ENCODE results near the gene SIAE. TPM values are rescaled to one million over a fixed set of nuclear protein-coding genes. Genes with fewer than 3 reads are reported as not detected.

Gene SIAE
- total RNA-seq, 1 donor from 2014 or later, result 9.7 TPM

- no peak for DNase-seq
Observed at GRCh38 chr11:124663861-124664260, 9.7 kb downstream of the SIAE start.

- no peak for DNase-seq
Observed at GRCh38 chr11:124662106-124662505, 11.4 kb downstream of the SIAE start.

- no peak for DNase-seq
Observed at GRCh38 chr11:124661553-124661952, 12.0 kb downstream of the SIAE start.

- DNase-seq, result no peak
Observed at GRCh38 chr11:124658986-124659385, 14.6 kb downstream of the SIAE start.

GRCh38 chr11:124658501-124658900 lies 15.0 kb downstream of the SIAE start:
- DNase-seq, result no peak

GRCh38 chr11:124657904-124658303 lies 15.6 kb downstream of the SIAE start:
- DNase-seq, result no peak

GRCh38 chr11:124656774-124657630 lies 16.5 kb downstream of the SIAE start:
- DNase-seq, result peak; percentile 41

GRCh38 chr11:124648610-124649009 lies 24.9 kb downstream of the SIAE start:
- DNase-seq, result no peak

GRCh38 chr11:124646148-124646547 lies 27.4 kb downstream of the SIAE start:
- DNase-seq, result no peak

GRCh38 chr11:124644426-124645280 lies 28.9 kb downstream of the SIAE start:
- no peak for DNase-seq

GRCh38 chr11:124643605-124644425 lies 29.7 kb downstream of the SIAE start:
- DNase-seq, result no peak

- no peak for DNase-seq
Observed at GRCh38 chr11:124643042-124643604, 30.4 kb downstream of the SIAE start.

- DNase-seq, result no peak
Observed at GRCh38 chr11:124642628-124643027, 30.9 kb downstream of the SIAE start.

- DNase-seq, result no peak
Observed at GRCh38 chr11:124640666-124641065, 32.9 kb downstream of the SIAE start.

GRCh38 chr11:124639186-124639585 lies 34.4 kb downstream of the SIAE start:
- DNase-seq, result no peak

- no peak for DNase-seq
Observed at GRCh38 chr11:124638500-124638899, 35.0 kb downstream of the SIAE start.

- DNase-seq, result no peak
Observed at GRCh38 chr11:124635932-124636331, 37.6 kb downstream of the SIAE start.

GRCh38 chr11:124633355-124633754 lies 40.2 kb downstream of the SIAE start:
- DNase-seq, result no peak

GRCh38 chr11:124629961-124630360 lies 43.6 kb downstream of the SIAE start:
- no peak for DNase-seq

- no peak for DNase-seq
Observed at GRCh38 chr11:124627546-124627945, 46.0 kb downstream of the SIAE start.

GRCh38 chr11:124625504-124626168 lies 47.9 kb downstream of the SIAE start:
- DNase-seq, result no peak

Measured in occipital lobe (tissue), 2 donors.